Endodermal cell (in vitro differentiated cells): ENCODE data around the gene PRSS8. TPM values are rescaled to one million over a fixed set of nuclear protein-coding genes. Genes with fewer than 3 reads are reported as not detected.
A peak's percentile ranks its signal among the peaks of the same experiment; 100 is the strongest.

Experiments
- DNase-seq: peaks from one replicate; pipeline ENCODE4 v3.0.0-alpha.2; 2017
- H3K27ac ChIP-seq: 2 replicates; pipeline ENCODE4 v1.5.1; 2013; ENCODE audit warnings: mild to moderate bottlenecking, low read depth, low read length, moderate library complexity
- H3K27me3 ChIP-seq: 2 replicates; pipeline ENCODE4 v1.6.1; 2013; ENCODE audit warnings: mild to moderate bottlenecking, low read length, moderate library complexity; ENCODE audit not compliant: insufficient read depth, control insufficient read depth, poor library complexity, severe bottlenecking
- H3K36me3 ChIP-seq: 2 replicates; pipeline ENCODE4 v1.7.0; 2013; ENCODE audit warnings: mild to moderate bottlenecking, low read length, moderate library complexity; ENCODE audit not compliant: control insufficient read depth, insufficient read depth
- H3K4me1 ChIP-seq: one replicate; pipeline ENCODE4 v1.7.0; 2013; ENCODE audit warnings: low read length; ENCODE audit not compliant: control insufficient read depth, insufficient read depth
- H3K4me3 ChIP-seq: 2 replicates; pipeline ENCODE4 v1.5.1; 2013; ENCODE audit warnings: mild to moderate bottlenecking, low read length, moderate library complexity
- H3K9ac ChIP-seq: 2 replicates; pipeline ENCODE4 v1.6.1; 2013; ENCODE audit warnings: mild to moderate bottlenecking, low read length, moderate library complexity; ENCODE audit not compliant: poor library complexity, severe bottlenecking; ENCODE audit errors: extremely low read depth
- H3K9me3 ChIP-seq: 2 replicates; pipeline ENCODE4 v1.6.1; 2013; ENCODE audit warnings: mild to moderate bottlenecking, low read length, moderate library complexity; ENCODE audit not compliant: control insufficient read depth
- H3K27ac Mint-ChIP-seq: 2 replicates; pipeline ENCODE4 v1.8.0; 2020; ENCODE audit warnings: mixed read lengths
- H3K27me3 Mint-ChIP-seq: 2 replicates; pipeline ENCODE4 v1.8.0; 2021; ENCODE audit warnings: mild to moderate bottlenecking, mixed read lengths; ENCODE audit not compliant: insufficient read depth
- H3K36me3 Mint-ChIP-seq: 2 replicates; pipeline ENCODE4 v1.8.0; 2020; ENCODE audit warnings: low read depth, mixed read lengths
- H3K4me1 Mint-ChIP-seq: 2 replicates; pipeline ENCODE4 v1.8.0; 2020; ENCODE audit warnings: mixed read lengths
- H3K4me3 Mint-ChIP-seq: 2 replicates; pipeline ENCODE4 v1.8.0; 2020; ENCODE audit warnings: mild to moderate bottlenecking, moderate library complexity, mixed read lengths
- H3K9me3 Mint-ChIP-seq: 2 replicates; pipeline ENCODE4 v1.8.0; 2020; ENCODE audit warnings: mild to moderate bottlenecking, mixed read lengths
- CTCF ChIP-seq: fragments of 200-600 bp; sonication (generic); conservative IDR thresholded peaks from 2 replicates; pipeline ENCODE4 v1.5.0; 2021; ENCODE audit warnings: antibody characterized with exemption, mild to moderate bottlenecking
- WGBS, 2 experiments: methylation state at CpG; one replicate each; pipeline versions ENCODE4 v1.1.5 to v1.1.7; 2013; ENCODE audit warnings: missing lambda C conversion rate in 2 of 2, mixed read lengths in 1 of 2; ENCODE audit not compliant: insufficient coverage in 1 of 2, insufficient read length in 1 of 2; 5-methylcytosine and 5-hydroxymethylcytosine counted together
- total RNA-seq, 2 donors: library from RNA; stranded (reverse); fragmentation: NEBNext Ultra II Directional in 1 of 2; extraction: Animal tissue kit (Norgen Biotek cat#: 25700) in 1 of 2; gene quantifications; 2 replicates in 1 of 2; 3 replicates in 1 of 2; pipeline ENCODE4 v1.2.1, GENCODE V29; 2021

PRSS8 gene
- total RNA-seq, 2 donors from 2014 or later = 79.7 to 80.1 TPM

DNA sequence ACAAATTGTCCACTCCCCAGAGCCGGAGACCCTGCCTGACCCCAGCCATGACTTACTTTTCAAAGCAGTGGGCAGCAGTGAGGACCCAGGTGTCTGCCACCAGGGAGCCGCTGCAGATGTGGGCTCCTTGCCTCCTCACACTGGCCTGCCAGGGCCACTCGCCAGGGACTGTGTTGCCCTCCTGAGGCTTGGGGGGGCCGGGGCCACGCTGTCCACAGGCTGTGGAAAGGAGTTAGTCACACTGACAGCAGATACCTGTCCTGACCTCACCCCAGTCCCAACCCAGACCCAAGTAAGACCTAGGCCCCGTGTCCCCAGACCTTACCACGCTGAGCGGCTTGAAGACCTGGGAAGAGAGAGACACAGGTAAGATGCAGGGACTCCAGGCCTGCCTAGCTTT is 48.0 kb downstream of the PRSS8 start:
- 95 to 100% methylated on average over 1 to 8 of the region's 8 CpGs for WGBS, 2 experiments
- Histone ChIP-seq H3K4me1 (no peaks in the 10 kb centered on the region), H3K9ac (no peak overlapping the region), H3K4me3 (no peak overlapping the region), H3K36me3 (peaks cover 23% of the 10 kb centered on the region), H3K27ac (no peak overlapping the region), H3K27me3 (no peaks in the 10 kb centered on the region), H3K9me3 (no peaks in the 10 kb centered on the region)
- no peak for TF ChIP-seq CTCF
- no peaks in the 10 kb centered on the region for H3K4me1 Mint-ChIP-seq
- no peaks in the 10 kb centered on the region for H3K27me3 Mint-ChIP-seq
- no peaks in the 10 kb centered on the region for H3K9me3 Mint-ChIP-seq
- H3K36me3 Mint-ChIP-seq = peaks cover 18% of the 10 kb centered on the region
- no peak overlapping the region for H3K4me3 Mint-ChIP-seq
- DNase-seq = no peak
- H3K27ac Mint-ChIP-seq = no peak overlapping the region

GRCh38 chr16:31086629-31086906 is 49.0 kb downstream of the PRSS8 start:
- Mint-ChIP-seq H3K27me3 (no peaks in the 10 kb centered on the region), H3K36me3 (peaks cover 22% of the 10 kb centered on the region), H3K4me1 (no peaks in the 10 kb centered on the region), H3K9me3 (no peaks in the 10 kb centered on the region), H3K27ac (no peak overlapping the region), H3K4me3 (no peak overlapping the region)
- H3K27me3 ChIP-seq = no peaks in the 10 kb centered on the region
- no peaks in the 10 kb centered on the region for H3K9me3 ChIP-seq
- no peak for TF ChIP-seq CTCF
- no peak for DNase-seq
- H3K27ac ChIP-seq = no peak overlapping the region
- H3K4me1 ChIP-seq = no peaks in the 10 kb centered on the region
- peaks cover 23% of the 10 kb centered on the region for H3K36me3 ChIP-seq
- whole genome bisulfite sequencing, 2 experiments = 87 to 93% methylated on average over 3 to 6 of the region's 6 CpGs
- no peak overlapping the region for H3K4me3 ChIP-seq
- H3K9ac ChIP-seq = no peak overlapping the region

DNA sequence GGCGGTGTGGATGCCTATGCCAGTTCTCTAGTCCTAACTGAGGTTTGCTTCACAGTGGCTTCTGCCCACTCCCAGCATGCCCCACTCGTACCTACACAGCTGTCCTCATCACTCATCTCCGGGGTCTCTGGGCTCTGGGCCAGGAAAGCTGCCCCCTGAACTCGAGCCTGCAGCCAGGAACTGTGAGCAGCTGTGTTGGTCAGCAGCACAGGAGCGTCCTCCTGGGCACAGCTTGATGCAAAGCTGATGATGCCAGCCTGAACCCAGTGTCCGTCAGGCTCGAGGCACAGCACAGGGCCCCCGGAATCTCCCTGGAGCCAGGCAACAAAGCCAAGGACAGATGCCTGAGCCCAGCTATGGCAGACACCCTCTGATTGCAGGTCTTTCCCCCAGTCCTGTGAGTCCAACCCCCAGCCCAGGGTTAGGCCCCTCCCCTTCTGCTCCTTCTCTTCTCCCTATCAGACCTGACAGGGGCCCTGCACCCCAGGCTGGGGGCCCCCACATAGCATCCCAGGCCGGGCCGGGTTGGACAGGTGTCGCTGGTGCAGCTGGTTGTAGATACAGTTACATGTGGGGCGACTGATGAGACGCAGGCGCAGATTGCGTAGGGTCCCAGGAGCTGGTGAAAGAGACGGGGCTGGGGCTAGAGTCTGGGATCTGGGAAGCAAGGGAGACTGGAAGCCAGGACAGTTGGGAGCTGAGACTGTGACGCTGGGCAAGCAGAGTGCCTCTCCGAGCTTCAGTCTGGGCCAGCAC is 49.5 kb downstream of the PRSS8 start:
- peak overlapping the region; percentile 60 for H3K27ac Mint-ChIP-seq
- no peak overlapping the region for H3K4me3 Mint-ChIP-seq
- Histone ChIP-seq H3K27me3 (no peaks in the 10 kb centered on the region), H3K9ac (no peak overlapping the region), H3K9me3 (no peaks in the 10 kb centered on the region), H3K36me3 (peaks cover 18% of the 10 kb centered on the region), H3K4me3 (no peak overlapping the region), H3K4me1 (no peaks in the 10 kb centered on the region), H3K27ac (no peak overlapping the region)
- no peaks in the 10 kb centered on the region for H3K27me3 Mint-ChIP-seq
- no peaks in the 10 kb centered on the region for H3K4me1 Mint-ChIP-seq
- WGBS, 2 experiments = 89 to 94% methylated on average over 9 to 18 of the region's 18 CpGs
- no peak for DNase-seq
- H3K36me3 Mint-ChIP-seq = peaks cover 19% of the 10 kb centered on the region
- no peaks in the 10 kb centered on the region for H3K9me3 Mint-ChIP-seq
- no peak for TF ChIP-seq CTCF
